Measurements from ENCODE around the gene MS4A15.

- TF ChIP-seq, protein P1, sequence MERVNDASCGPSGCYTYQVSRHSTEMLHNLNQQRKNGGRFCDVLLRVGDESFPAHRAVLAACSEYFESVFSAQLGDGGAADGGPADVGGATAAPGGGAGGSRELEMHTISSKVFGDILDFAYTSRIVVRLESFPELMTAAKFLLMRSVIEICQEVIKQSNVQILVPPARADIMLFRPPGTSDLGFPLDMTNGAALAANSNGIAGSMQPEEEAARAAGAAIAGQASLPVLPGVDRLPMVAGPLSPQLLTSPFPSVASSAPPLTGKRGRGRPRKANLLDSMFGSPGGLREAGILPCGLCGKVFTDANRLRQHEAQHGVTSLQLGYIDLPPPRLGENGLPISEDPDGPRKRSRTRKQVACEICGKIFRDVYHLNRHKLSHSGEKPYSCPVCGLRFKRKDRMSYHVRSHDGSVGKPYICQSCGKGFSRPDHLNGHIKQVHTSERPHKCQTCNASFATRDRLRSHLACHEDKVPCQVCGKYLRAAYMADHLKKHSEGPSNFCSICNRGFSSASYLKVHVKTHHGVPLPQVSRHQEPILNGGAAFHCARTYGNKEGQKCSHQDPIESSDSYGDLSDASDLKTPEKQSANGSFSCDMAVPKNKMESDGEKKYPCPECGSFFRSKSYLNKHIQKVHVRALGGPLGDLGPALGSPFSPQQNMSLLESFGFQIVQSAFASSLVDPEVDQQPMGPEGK (CRISPR knock-in tag; IDR thresholded peaks at IDR 0.05; ENCODE audit: borderline replicate concordance): no peak
- TF ChIP-seq CSRNP3 (CRISPR knock-in tag; IDR thresholded peaks at IDR 0.05): no peak
- no peak for TF ChIP-seq ARNTL (CRISPR knock-in tag; IDR thresholded peaks at IDR 0.05; ENCODE audit: borderline replicate concordance, low read depth)
- TF ChIP-seq CREB5 (CRISPR knock-in tag; IDR thresholded peaks at IDR 0.05; ENCODE audit: low read depth): no peak
- TF ChIP-seq ZFP3 (CRISPR knock-in tag; IDR thresholded peaks at IDR 0.05): no peak
- no peak for TF ChIP-seq ZFP30 (CRISPR knock-in tag; IDR thresholded peaks at IDR 0.05)
- no peak for TF ChIP-seq BACH2 (CRISPR knock-in tag; IDR thresholded peaks at IDR 0.05; ENCODE audit: borderline replicate concordance)
- TF ChIP-seq ISL1 (CRISPR knock-in tag; IDR thresholded peaks at IDR 0.05): no peak
- TF ChIP-seq RARB (CRISPR knock-in tag; IDR thresholded peaks at IDR 0.05): no peak
- no peak for TF ChIP-seq TSHZ2 (CRISPR knock-in tag; IDR thresholded peaks at IDR 0.05)
- no peak for TF ChIP-seq TOX (CRISPR knock-in tag; IDR thresholded peaks at IDR 0.05; ENCODE audit: borderline replicate concordance)
- TF ChIP-seq CSDC2 (CRISPR knock-in tag; IDR thresholded peaks at IDR 0.05): no peak
Observed at GRCh38 chr11:60825118-60825517, 68.5 kb downstream of the MS4A15 start.
